KOPT-K1 (cell line): ENCODE measurements around the gene SMYD3.

Experiments
- H3K27ac ChIP-seq: fragments of 200-600 bp; sonication (generic); 2 replicates; pipeline ENCODE4 v1.5.1; 2016; ENCODE audit warnings: antibody characterized with exemption, mild to moderate bottlenecking, low read depth, low read length; ENCODE audit not compliant: poor library complexity, severe bottlenecking
- H3K36me3 ChIP-seq: fragments of 200-600 bp; sonication (generic); 2 replicates; pipeline ENCODE4 v1.5.1; 2017; ENCODE audit warnings: antibody characterized with exemption, mild to moderate bottlenecking, low read length, moderate library complexity; ENCODE audit not compliant: insufficient read depth
- H3K9me3 ChIP-seq: fragments of 200-600 bp; sonication (generic); 2 replicates; pipeline ENCODE4 v1.5.1; 2017; ENCODE audit warnings: antibody characterized with exemption, low read length, mild to moderate bottlenecking; ENCODE audit not compliant: insufficient read depth, poor library complexity, severe bottlenecking

The SMYD3 gene

GRCh38 chr1:246146804-246147523 is 360.1 kb downstream of the SMYD3 start:
- Histone ChIP-seq H3K9me3 (peaks cover 19% of the 10 kb centered on the region), H3K36me3 (no peaks in the 10 kb centered on the region), H3K27ac (no peak overlapping the region)

GRCh38 chr1:246145900-246146299 is 361.2 kb downstream of the SMYD3 start:
- Histone ChIP-seq H3K27ac (no peak overlapping the region), H3K9me3 (peaks cover 19% of the 10 kb centered on the region), H3K36me3 (no peaks in the 10 kb centered on the region)

DNA sequence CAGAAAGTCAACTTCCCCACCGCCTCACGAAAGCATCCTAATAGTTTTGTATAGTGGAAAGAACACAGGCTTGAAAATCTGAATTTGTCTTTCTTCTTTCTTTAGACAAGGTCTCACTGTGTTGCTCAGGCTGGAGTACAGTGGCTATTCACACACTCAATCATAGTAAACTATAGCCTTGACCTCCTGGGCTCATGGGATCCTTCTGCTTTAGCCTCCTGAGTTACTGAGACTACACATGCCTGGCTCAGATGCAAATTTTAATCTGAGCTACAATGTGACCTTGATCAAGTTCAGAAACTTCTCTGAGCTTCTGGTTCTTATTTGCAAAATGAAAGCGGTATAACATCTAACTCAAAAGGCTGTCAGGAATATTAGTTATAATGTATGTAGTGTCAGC is 362.1 kb downstream of the SMYD3 start:
- Histone ChIP-seq H3K36me3 (no peaks in the 10 kb centered on the region), H3K9me3 (peaks cover 19% of the 10 kb centered on the region), H3K27ac (no peak overlapping the region)

- H3K27ac ChIP-seq = no peak overlapping the region
- H3K9me3 ChIP-seq = peaks cover 1% of the 10 kb centered on the region
- H3K36me3 ChIP-seq = no peaks in the 10 kb centered on the region
Measured at GRCh38 chr1:246142320-246142893, 364.7 kb downstream of the SMYD3 start.

DNA sequence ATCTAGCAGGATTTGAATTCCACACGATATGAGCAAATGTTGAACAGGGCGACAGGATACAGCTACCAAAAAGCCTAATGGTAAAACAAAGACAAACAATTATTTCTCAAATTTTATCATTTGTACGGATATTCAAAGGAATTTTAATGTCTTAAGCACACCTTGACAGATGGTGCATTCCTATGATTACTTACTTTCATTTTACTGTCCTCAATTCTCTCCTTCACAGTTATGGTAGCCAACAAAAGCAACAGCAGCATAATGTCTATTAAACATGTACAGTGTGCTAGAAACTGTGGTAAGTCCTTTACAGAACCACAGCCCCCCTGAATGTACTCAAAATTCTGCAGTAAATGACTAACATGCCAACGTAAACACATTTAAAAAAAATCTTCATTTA is 365.8 kb downstream of the SMYD3 start:
- no peaks in the 10 kb centered on the region for H3K9me3 ChIP-seq
- no peak overlapping the region for H3K27ac ChIP-seq
- no peaks in the 10 kb centered on the region for H3K36me3 ChIP-seq

DNA sequence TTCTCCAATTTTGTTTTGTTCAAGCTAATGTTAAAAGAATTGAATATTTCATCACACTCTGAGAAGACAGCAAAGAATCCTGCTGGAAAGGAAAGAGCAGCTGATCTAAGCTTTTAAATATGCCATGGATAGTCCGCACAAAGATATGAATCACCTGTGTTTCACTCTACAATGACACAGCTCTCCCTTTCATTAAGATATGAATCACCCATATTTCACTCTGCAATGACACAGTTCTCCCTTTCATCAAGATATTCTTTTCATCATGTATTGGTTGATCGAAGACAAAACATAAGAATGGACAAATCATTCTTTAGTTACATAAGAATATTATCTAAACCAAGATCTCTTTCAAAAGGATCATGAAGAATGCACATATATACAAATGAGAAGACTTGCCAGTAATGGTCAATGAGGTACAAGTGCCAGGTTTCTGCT is 367.3 kb downstream of the SMYD3 start:
- no peaks in the 10 kb centered on the region for H3K9me3 ChIP-seq
- no peak overlapping the region for H3K27ac ChIP-seq
- H3K36me3 ChIP-seq = no peaks in the 10 kb centered on the region

GRCh38 chr1:246138781-246139180 is 368.3 kb downstream of the SMYD3 start:
- H3K36me3 ChIP-seq = no peaks in the 10 kb centered on the region
- no peaks in the 10 kb centered on the region for H3K9me3 ChIP-seq
- no peak overlapping the region for H3K27ac ChIP-seq

GRCh38 chr1:246136477-246136876 is 370.6 kb downstream of the SMYD3 start:
- Histone ChIP-seq H3K36me3 (no peaks in the 10 kb centered on the region), H3K9me3 (no peaks in the 10 kb centered on the region), H3K27ac (no peak overlapping the region)

DNA sequence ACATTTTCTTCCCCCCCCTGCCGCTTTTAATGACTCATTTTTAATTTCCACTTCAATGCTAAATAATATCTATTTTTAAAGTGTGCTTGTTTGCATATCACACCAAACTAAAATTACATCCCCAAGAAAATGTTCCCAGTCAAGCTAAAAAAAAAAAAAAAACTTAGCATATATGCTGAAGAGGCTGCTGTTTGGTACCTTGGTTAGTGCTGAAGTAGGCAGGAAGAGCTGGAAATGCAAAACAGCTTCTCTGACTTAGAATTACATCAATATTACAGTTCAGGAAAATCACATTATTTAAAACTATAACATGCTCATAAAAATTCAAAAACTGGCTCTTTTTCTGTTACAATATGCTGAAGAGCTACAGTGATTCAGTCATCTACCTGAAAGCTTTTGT is 372.3 kb downstream of the SMYD3 start:
- no peak overlapping the region for H3K27ac ChIP-seq
- no peaks in the 10 kb centered on the region for H3K36me3 ChIP-seq
- H3K9me3 ChIP-seq = no peaks in the 10 kb centered on the region

GRCh38 chr1:246131095-246131494 is 376.0 kb downstream of the SMYD3 start:
- no peaks in the 10 kb centered on the region for H3K36me3 ChIP-seq
- no peak overlapping the region for H3K27ac ChIP-seq
- H3K9me3 ChIP-seq = no peaks in the 10 kb centered on the region

DNA sequence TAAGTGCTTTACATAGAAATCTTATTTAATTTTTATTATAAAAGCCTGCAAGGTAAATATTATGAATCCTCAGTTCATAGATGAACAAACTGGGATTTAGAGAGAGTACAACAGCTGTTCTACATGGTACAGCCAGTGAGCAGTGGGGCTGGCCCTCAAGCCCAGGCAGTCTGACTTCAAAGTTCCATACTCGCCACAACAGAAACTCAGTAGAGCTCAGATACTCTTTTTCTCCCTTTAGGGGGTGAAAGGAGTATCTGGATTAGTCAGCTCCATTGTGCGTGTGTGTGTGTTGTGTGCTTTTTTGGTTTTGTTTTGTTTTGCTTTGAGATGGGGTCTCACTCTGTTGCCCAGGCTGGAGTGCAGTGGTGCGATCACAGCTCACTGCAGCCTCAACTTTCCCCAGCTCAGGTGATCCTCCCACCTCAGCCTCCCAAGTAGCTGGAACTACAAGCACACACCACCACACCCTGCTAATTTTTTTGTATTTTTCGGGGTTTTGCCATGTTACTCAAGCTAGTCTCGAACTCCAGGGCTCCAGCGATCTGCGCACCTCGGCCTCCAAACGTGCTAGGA is 378.5 kb downstream of the SMYD3 start:
- Histone ChIP-seq H3K9me3 (no peaks in the 10 kb centered on the region), H3K36me3 (no peaks in the 10 kb centered on the region), H3K27ac (no peak overlapping the region)

- Histone ChIP-seq H3K27ac (no peak overlapping the region), H3K36me3 (no peaks in the 10 kb centered on the region), H3K9me3 (no peaks in the 10 kb centered on the region)
Measured at GRCh38 chr1:246126580-246126979, 380.5 kb downstream of the SMYD3 start.

- H3K9me3 ChIP-seq = no peaks in the 10 kb centered on the region
- H3K27ac ChIP-seq = no peak overlapping the region
- H3K36me3 ChIP-seq = no peaks in the 10 kb centered on the region
Measured at GRCh38 chr1:246122071-246122470, 385.0 kb downstream of the SMYD3 start.

DNA sequence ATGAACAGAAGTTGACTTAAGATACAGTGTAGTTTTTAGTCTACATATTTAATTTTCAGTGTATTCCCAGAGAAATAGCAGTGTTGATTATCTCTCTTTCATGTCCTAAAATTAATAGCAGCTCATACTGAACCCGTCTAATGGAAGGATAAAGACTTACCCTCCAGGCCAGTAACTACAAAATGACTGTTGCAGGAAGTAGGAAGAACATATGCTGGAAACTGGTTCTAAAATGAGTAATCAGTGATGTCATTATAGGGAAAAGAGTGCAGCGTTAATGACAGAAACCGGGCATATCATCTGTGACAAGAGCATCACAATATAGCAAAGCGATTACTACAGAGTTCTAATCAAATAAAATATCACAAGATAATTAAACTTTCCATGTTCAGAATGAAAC is 385.5 kb downstream of the SMYD3 start:
- no peaks in the 10 kb centered on the region for H3K9me3 ChIP-seq
- no peaks in the 10 kb centered on the region for H3K36me3 ChIP-seq

DNA sequence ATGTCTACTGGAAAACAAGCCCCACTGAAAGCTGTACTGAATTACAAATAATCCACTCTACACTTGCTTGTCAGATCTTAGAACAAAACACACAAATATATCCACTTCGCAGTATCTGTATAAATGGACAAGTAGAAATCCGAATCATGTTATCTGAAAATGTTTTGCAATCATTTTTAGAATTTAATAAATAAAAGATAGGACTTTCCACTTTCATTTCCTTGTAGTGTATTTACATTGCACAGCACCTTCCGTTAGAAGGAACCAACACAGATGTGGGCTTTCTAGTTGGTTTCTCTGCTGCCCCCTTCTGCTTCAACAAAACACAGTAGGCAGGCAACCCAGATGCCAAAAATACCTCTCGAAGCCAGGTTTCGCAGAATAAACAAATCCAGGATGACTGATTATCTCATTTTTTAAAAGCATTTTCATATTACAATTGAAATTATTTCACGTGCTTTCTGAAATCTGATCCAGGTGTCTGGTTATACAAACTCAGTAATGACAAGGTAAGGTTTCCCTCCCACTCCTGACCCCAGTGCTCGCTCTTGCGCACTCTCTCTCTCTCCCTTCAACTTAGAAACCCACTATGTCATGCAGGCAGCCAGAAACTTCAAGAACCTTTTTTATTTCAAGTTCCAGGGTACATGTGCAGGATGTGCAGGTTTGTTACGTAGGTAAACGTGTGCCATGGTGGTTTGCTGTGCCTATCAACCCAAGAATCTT is 389.9 kb downstream of the SMYD3 start:
- peaks cover 3% of the 10 kb centered on the region for H3K9me3 ChIP-seq
- no peak overlapping the region for H3K27ac ChIP-seq
- no peaks in the 10 kb centered on the region; the same call in 1 of the 2 replicates for H3K36me3 ChIP-seq

More for the DNA sequence above, 385.5 kb downstream of the SMYD3 start:
- no peak overlapping the region for H3K27ac ChIP-seq
